HepG2 (cell line): ENCODE measurements around the gene NSMF. TPM values are rescaled to one million over a fixed set of nuclear protein-coding genes. Genes with fewer than 3 reads are reported as not detected.

Source experiments
- ATF7 ChIP-seq, 2 experiments: fragments of 450-650 bp in 1 of 2; sonication (generic) in 1 of 2; formaldehyde crosslinking in 1 of 2; IDR thresholded peaks; 2 replicates each; pipeline versions ENCODE4 v1.4.0 to v1.6.1; 2016 to 2020; ENCODE audit warnings: antibody characterized with exemption in 1 of 2, mild to moderate bottlenecking in 1 of 2, missing genetic modification reagents in 1 of 2
- KDM2A ChIP-seq: sonication (generic); formaldehyde crosslinking; IDR thresholded peaks from 2 replicates; pipeline ENCODE4 v1.4.0; 2020; ENCODE audit warnings: low read depth, missing genetic modification reagents, borderline replicate concordance
- MAZ ChIP-seq, 2 experiments: sonication (generic) in 1 of 2; formaldehyde crosslinking in 1 of 2; IDR thresholded peaks; 2 replicates each; pipeline versions ENCODE4 v1.5.0 to v1.6.1; 2012 to 2020; ENCODE audit warnings: low read depth in 2 of 2, mild to moderate bottlenecking in 2 of 2, borderline replicate concordance in 1 of 2, improper control_type of control experiment in 1 of 2, low read length in 1 of 2, missing genetic modification reagents in 1 of 2, moderate library complexity in 1 of 2
- MBNL3 ChIP-seq: fragments of 250-450 bp; sonication (Bioruptor Pico); conservative IDR thresholded peaks from 2 replicates; pipeline ENCODE4 v1.8.0; 2022; ENCODE audit warnings: mild to moderate bottlenecking, inconsistent platforms
- SMC3 ChIP-seq: IDR thresholded peaks from 2 replicates; pipeline ENCODE4 v1.6.1; 2011; ENCODE audit warnings: low read length, improper control_type of control experiment
- TCF7L2 ChIP-seq: IDR thresholded peaks from 2 replicates; pipeline ENCODE4 v1.6.1; 2011; ENCODE audit warnings: mild to moderate bottlenecking, low read depth, low read length, moderate library complexity
- TOE1 ChIP-seq: sonication (generic); formaldehyde crosslinking; IDR thresholded peaks from 2 replicates; pipeline ENCODE4 v1.4.0; 2020; ENCODE audit warnings: mild to moderate bottlenecking, missing genetic modification reagents
- ZFP90 ChIP-seq: sonication (generic); formaldehyde crosslinking; IDR thresholded peaks from 2 replicates; pipeline ENCODE4 v1.8.0; 2022; ENCODE audit warnings: missing genetic modification reagents, mild to moderate bottlenecking, inconsistent platforms, borderline replicate concordance
- ZNF260 ChIP-seq: sonication (generic); formaldehyde crosslinking; IDR thresholded peaks from 2 replicates; pipeline ENCODE4 v1.4.0; 2020; ENCODE audit warnings: missing genetic modification reagents, low read depth, mild to moderate bottlenecking, borderline replicate concordance
- polyA plus RNA-seq, 8 experiments: library from polyadenylated mRNA; depleted of rRNA in 3 of 8; stranded (reverse) in 7 of 8; unstranded in 1 of 8; fragments of >200 nt; fragmentation: Illumina TruSeq in 4 of 8; extraction: Trizol in 4 of 8; gene quantifications; 2 replicates each; pipeline versions ENCODE4 v1.2.1 to v1.2.3, GENCODE V29; 2011 to 2016; ENCODE audit warnings: low read depth in 4 of 8, missing spikeins in 1 of 8, mixed read lengths in 1 of 8; ENCODE audit not compliant: insufficient read depth in 1 of 8
- total RNA-seq, 5 experiments: library from RNA; depleted of rRNA; stranded (reverse); fragments of >200 nt; fragmentation: Illumina TruSeq; extraction: Trizol; gene quantifications; 2 replicates each; pipeline ENCODE4 v1.2.3, GENCODE V29; 2016; ENCODE audit warnings: low read depth in 1 of 5
- TF ChIP-seq, protein P1 (sequence below): sonication (generic); formaldehyde crosslinking; IDR thresholded peaks from one replicate; pipeline ENCODE4 v1.5.1; 2020; ENCODE audit warnings: mild to moderate bottlenecking, missing genetic modification reagents; ENCODE audit errors: not compliant biosample characterization
- TF ChIP-seq, protein P2 (sequence below): sonication (generic); formaldehyde crosslinking; IDR thresholded peaks from 2 replicates; pipeline ENCODE4 v1.5.0; 2020; ENCODE audit warnings: mild to moderate bottlenecking, missing genetic modification reagents
- TF ChIP-seq, protein P3 (sequence below): sonication (generic); formaldehyde crosslinking; IDR thresholded peaks from 2 replicates; pipeline ENCODE4 v1.4.0; 2020; ENCODE audit warnings: missing genetic modification reagents
- TF ChIP-seq, protein P4 (sequence below): sonication (generic); formaldehyde crosslinking; conservative IDR thresholded peaks from 2 replicates; pipeline ENCODE4 v1.5.0; 2020; ENCODE audit warnings: missing genetic modification reagents

The NSMF gene
- total and polyA plus RNA-seq, 2 of the 13 experiments (the other 11 are each of a cell fraction or from before 2014, with no cell fraction given) = 44.3 to 183 TPM

DNA sequence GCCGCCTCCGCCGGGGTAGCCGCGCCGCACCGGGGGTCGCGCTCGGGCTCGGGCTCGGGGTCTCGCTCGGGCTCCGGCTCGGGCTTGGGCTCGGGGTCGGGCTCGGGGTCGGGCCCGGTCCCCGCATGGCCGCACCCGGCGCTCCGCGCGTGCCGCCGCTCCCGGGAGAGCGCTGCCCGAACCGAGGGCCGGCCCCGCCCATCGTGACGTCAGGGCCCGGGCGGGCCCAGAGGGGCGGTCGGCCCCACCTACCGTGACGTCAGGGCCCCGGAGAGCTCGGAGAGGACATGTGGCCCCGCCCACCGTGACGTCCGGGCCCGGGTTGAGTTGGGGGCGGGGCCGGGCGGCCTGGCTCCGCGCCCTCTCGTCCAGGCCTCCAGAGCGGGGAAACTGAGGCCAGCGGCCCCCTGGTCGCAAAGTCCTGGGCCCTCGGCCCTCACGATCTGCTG, at the start of gene NSMF (continued):
- TF ChIP-seq, protein P1, sequence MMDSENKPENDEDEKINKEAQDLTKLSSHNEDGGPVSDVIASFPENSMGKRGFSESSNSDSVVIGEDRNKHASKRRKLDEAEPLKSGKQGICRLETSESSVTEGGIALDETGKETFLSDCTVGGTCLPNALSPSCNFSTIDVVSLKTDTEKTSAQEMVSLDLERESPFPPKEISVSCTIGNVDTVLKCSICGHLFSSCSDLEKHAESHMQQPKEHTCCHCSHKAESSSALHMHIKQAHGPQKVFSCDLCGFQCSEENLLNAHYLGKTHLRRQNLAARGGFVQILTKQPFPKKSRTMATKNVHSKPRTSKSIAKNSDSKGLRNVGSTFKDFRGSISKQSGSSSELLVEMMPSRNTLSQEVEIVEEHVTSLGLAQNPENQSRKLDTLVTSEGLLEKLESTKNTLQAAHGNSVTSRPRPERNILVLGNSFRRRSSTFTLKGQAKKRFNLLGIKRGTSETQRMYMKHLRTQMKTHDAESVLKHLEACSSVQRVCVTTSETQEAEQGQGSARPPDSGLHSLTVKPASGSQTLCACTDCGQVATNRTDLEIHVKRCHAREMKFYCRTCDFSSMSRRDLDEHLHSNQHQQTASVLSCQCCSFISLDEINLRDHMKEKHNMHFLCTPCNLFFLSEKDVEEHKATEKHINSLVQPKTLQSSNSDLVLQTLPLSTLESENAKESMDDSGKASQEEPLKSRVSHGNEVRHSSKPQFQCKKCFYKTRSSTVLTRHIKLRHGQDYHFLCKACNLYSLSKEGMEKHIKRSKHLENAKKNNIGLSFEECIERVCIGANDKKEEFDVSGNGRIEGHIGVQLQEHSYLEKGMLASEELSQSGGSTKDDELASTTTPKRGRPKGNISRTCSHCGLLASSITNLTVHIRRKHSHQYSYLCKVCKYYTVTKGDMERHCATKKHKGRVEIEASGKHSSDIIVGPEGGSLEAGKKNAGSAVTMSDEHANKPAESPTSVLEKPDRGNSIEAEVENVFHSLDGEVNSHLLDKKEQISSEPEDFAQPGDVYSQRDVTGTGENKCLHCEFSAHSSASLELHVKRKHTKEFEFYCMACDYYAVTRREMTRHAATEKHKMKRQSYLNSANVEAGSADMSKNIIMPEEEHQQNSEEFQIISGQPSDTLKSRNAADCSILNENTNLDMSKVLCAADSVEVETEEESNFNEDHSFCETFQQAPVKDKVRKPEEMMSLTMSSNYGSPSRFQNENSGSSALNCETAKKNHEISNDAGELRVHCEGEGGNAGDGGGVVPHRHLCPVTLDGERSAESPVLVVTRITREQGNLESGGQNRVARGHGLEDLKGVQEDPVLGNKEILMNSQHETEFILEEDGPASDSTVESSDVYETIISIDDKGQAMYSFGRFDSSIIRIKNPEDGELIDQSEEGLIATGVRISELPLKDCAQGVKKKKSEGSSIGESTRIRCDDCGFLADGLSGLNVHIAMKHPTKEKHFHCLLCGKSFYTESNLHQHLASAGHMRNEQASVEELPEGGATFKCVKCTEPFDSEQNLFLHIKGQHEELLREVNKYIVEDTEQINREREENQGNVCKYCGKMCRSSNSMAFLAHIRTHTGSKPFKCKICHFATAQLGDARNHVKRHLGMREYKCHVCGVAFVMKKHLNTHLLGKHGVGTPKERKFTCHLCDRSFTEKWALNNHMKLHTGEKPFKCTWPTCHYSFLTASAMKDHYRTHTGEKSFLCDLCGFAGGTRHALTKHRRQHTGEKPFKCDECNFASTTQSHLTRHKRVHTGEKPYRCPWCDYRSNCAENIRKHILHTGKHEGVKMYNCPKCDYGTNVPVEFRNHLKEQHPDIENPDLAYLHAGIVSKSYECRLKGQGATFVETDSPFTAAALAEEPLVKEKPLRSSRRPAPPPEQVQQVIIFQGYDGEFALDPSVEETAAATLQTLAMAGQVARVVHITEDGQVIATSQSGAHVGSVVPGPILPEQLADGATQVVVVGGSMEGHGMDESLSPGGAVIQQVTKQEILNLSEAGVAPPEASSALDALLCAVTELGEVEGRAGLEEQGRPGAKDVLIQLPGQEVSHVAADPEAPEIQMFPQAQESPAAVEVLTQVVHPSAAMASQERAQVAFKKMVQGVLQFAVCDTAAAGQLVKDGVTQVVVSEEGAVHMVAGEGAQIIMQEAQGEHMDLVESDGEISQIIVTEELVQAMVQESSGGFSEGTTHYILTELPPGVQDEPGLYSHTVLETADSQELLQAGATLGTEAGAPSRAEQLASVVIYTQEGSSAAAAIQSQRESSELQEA (CRISPR knock-in tag) = peak; percentile 20
- TF ChIP-seq MAZ (IDR thresholded peaks at IDR 0.05; ENCODE audit: borderline replicate concordance, low read depth, low read length) (no peak), MAZ (CRISPR knock-in tag; IDR thresholded peaks at IDR 0.05; ENCODE audit: low read depth) (peak; percentile 61; the same call in 1 of the 2 replicates), ZFP90 (CRISPR knock-in tag) (no peak), MBNL3 (CRISPR knock-in tag) (no peak), TOE1 (CRISPR knock-in tag) (no peak), ZNF260 (CRISPR knock-in tag) (no peak), TCF7L2 (no peak), KDM2A (CRISPR knock-in tag) (0 out of 2 replicates have a peak, but pooled peaks have one; percentile 32), ATF7 (IDR thresholded peaks at IDR 0.05) (peak; percentile 59), ATF7 (CRISPR knock-in tag; IDR thresholded peaks at IDR 0.05) (no peak), SMC3 (no peak)
- TF ChIP-seq, protein P2, sequence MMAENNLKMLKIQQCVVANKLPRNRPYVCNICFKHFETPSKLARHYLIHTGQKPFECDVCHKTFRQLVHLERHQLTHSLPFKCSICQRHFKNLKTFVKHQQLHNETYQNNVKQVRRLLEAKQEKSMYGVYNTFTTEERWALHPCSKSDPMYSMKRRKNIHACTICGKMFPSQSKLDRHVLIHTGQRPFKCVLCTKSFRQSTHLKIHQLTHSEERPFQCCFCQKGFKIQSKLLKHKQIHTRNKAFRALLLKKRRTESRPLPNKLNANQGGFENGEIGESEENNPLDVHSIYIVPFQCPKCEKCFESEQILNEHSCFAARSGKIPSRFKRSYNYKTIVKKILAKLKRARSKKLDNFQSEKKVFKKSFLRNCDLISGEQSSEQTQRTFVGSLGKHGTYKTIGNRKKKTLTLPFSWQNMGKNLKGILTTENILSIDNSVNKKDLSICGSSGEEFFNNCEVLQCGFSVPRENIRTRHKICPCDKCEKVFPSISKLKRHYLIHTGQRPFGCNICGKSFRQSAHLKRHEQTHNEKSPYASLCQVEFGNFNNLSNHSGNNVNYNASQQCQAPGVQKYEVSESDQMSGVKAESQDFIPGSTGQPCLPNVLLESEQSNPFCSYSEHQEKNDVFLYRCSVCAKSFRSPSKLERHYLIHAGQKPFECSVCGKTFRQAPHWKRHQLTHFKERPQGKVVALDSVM = peak; percentile 76; the same call in 1 of the 2 replicates
- TF ChIP-seq, protein P3, sequence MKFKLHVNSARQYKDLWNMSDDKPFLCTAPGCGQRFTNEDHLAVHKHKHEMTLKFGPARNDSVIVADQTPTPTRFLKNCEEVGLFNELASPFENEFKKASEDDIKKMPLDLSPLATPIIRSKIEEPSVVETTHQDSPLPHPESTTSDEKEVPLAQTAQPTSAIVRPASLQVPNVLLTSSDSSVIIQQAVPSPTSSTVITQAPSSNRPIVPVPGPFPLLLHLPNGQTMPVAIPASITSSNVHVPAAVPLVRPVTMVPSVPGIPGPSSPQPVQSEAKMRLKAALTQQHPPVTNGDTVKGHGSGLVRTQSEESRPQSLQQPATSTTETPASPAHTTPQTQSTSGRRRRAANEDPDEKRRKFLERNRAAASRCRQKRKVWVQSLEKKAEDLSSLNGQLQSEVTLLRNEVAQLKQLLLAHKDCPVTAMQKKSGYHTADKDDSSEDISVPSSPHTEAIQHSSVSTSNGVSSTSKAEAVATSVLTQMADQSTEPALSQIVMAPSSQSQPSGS = peak; percentile 51; the same call in 1 of the 2 replicates
- TF ChIP-seq, protein P4, sequence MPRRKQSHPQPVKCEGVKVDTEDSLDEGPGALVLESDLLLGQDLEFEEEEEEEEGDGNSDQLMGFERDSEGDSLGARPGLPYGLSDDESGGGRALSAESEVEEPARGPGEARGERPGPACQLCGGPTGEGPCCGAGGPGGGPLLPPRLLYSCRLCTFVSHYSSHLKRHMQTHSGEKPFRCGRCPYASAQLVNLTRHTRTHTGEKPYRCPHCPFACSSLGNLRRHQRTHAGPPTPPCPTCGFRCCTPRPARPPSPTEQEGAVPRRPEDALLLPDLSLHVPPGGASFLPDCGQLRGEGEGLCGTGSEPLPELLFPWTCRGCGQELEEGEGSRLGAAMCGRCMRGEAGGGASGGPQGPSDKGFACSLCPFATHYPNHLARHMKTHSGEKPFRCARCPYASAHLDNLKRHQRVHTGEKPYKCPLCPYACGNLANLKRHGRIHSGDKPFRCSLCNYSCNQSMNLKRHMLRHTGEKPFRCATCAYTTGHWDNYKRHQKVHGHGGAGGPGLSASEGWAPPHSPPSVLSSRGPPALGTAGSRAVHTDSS (CRISPR knock-in tag) = no peak
